Endothelial cell of umbilical vein (primary cell): ENCODE measurements around the gene ZNF423. TPM values are rescaled to one million over a fixed set of nuclear protein-coding genes. Genes with fewer than 3 reads are reported as not detected.

ENCODE experiments used
- BruUV-seq: library from RNA; stranded (reverse); fragments of 400-500 nt; replicated peaks from 2 replicates; lab custom pipeline; 2021; lab: Mats Ljungman, UMichigan
- CTCF ChIA-PET: fragments of 300-600, 350-600 bp; sonication (Branson Sonifier 250); formaldehyde crosslinking; loops from one replicate; lab custom pipeline; 2021; ENCODE audit warnings: antibody characterized with exemption, inconsistent platforms; lab: Charles Lee
- POLR2A ChIA-PET: fragments of 300-600, 350-600 bp; sonication (Branson Sonifier 250); formaldehyde crosslinking; loops from one replicate; lab custom pipeline; 2021; ENCODE audit warnings: antibody characterized with exemption, inconsistent platforms; lab: Charles Lee
- DNase-seq: peaks from one replicate; pipeline ENCODE4 v3.0.0-alpha.2; 2011; ENCODE audit warnings: low read depth, low spot score
- FAIRE-seq: peaks from 2 replicates; lab custom pipeline; 2011; peaks lifted over from hg19 to GRCh38; lab: Jason Lieb, UNC
- H2AFZ ChIP-seq: 2 replicates; pipeline ENCODE4 v1.6.0; 2012; ENCODE audit warnings: low read depth, low read length, control low read depth, inconsistent platforms
- H3K27ac ChIP-seq: 2 replicates; pipeline ENCODE4 v1.5.1; 2011; ENCODE audit warnings: low read depth, mild to moderate bottlenecking, control low read depth, low read length, moderate library complexity; ENCODE audit not compliant: insufficient read depth
- H3K27me3 ChIP-seq, 2 experiments: 2 replicates each; pipeline versions ENCODE4 v1.6.0 to v1.6.1; 2011; ENCODE audit warnings: low read length in 2 of 2, mixed read lengths in 1 of 2; ENCODE audit not compliant: control insufficient read depth in 2 of 2, insufficient read depth in 2 of 2
- H3K36me3 ChIP-seq, 2 experiments: 2 replicates in 1 of 2; 3 replicates in 1 of 2; pipeline ENCODE4 v1.5.1; 2011; ENCODE audit warnings: low read length in 2 of 2, mild to moderate bottlenecking in 1 of 2, moderate library complexity in 1 of 2; ENCODE audit not compliant: control insufficient read depth in 2 of 2, insufficient read depth in 2 of 2; ENCODE audit errors: extremely low read depth in 1 of 2
- H3K4me1 ChIP-seq: 3 replicates; pipeline ENCODE4 v1.5.1; 2011; ENCODE audit warnings: mild to moderate bottlenecking, low read length; ENCODE audit not compliant: control insufficient read depth, insufficient read depth; ENCODE audit errors: extremely low read depth
- H3K4me2 ChIP-seq: 2 replicates; pipeline ENCODE4 v1.6.1; 2011; ENCODE audit warnings: low read length, control low read depth, mixed read lengths; ENCODE audit not compliant: insufficient read depth
- H3K4me3 ChIP-seq, 3 experiments: fragments of 200-600 bp in 1 of 3; sonication (generic), shearing (Covaris generic) in 1 of 3; replicated peaks in 1 of 3; 2 replicates each; pipeline ENCODE4 v1.5.1; 2011 to 2016; ENCODE audit warnings: control low read depth in 3 of 3, low read length in 3 of 3, mild to moderate bottlenecking in 2 of 3, inconsistent platforms in 1 of 3, low read depth in 1 of 3, moderate library complexity in 1 of 3; ENCODE audit not compliant: insufficient read depth in 1 of 3
- H3K79me2 ChIP-seq: 2 replicates; pipeline ENCODE4 v1.6.0; 2012; ENCODE audit warnings: low read length, inconsistent platforms; ENCODE audit not compliant: control insufficient read depth, insufficient read depth
- H3K9ac ChIP-seq: replicated peaks from 2 replicates; pipeline ENCODE3; 2011; ENCODE audit warnings: low read length, control low read depth; ENCODE audit not compliant: insufficient read depth; ENCODE audit errors: extremely low read depth
- H3K9me1 ChIP-seq: replicated peaks from 3 replicates; pipeline ENCODE4 v1.6.0; 2011; ENCODE audit warnings: mild to moderate bottlenecking, low read length; ENCODE audit not compliant: control insufficient read depth, insufficient read depth; ENCODE audit errors: extremely low read depth
- H3K9me3 ChIP-seq: replicated peaks from 2 replicates; pipeline ENCODE4 v1.5.1; 2012; ENCODE audit warnings: low read length, inconsistent platforms; ENCODE audit not compliant: control insufficient read depth, insufficient read depth
- H4K20me1 ChIP-seq: replicated peaks from 2 replicates; pipeline ENCODE3; 2011; ENCODE audit warnings: mild to moderate bottlenecking, low read length; ENCODE audit not compliant: control insufficient read depth, insufficient read depth; ENCODE audit errors: extremely low read depth
- CTCF ChIP-seq, 2 donors: IDR thresholded peaks; 1 replicate in 1 of 2; 2 replicates in 1 of 2; pipeline ENCODE4 v1.5.1; 2011; ENCODE audit warnings: low read length in 2 of 2, mild to moderate bottlenecking in 2 of 2, moderate library complexity in 2 of 2, control low read depth in 1 of 2, inconsistent platforms in 1 of 2, low read depth in 1 of 2; ENCODE audit not compliant: insufficient read depth in 1 of 2; ENCODE audit errors: extremely low read depth in 1 of 2
- EZH2 ChIP-seq: IDR thresholded peaks from 2 replicates; pipeline ENCODE4 v1.6.1; 2012; ENCODE audit warnings: borderline replicate concordance, low read depth, mild to moderate bottlenecking, moderate library complexity, low read length, inconsistent platforms; ENCODE audit not compliant: severe bottlenecking
- FOS ChIP-seq: IDR thresholded peaks from 2 replicates; pipeline ENCODE4 v1.6.1; 2011; ENCODE audit warnings: mild to moderate bottlenecking, low read length, moderate library complexity, borderline replicate concordance; ENCODE audit not compliant: insufficient read depth
- GATA2 ChIP-seq: IDR thresholded peaks from 2 replicates; pipeline ENCODE4 v1.7.0; 2011; ENCODE audit warnings: low read depth, mild to moderate bottlenecking, moderate library complexity, mixed read lengths, low read length; ENCODE audit not compliant: insufficient read length, insufficient read depth
- JUN ChIP-seq: IDR thresholded peaks from 2 replicates; pipeline ENCODE4 v1.6.1; 2011; ENCODE audit warnings: borderline replicate concordance, low read depth; ENCODE audit not compliant: insufficient read length, insufficient read depth
- MAX ChIP-seq: IDR thresholded peaks from 2 replicates; pipeline ENCODE4 v1.6.1; 2011; ENCODE audit not compliant: insufficient read depth, insufficient read length
- MYC ChIP-seq: IDR thresholded peaks from one replicate; pipeline ENCODE4 v1.6.1; 2011; ENCODE audit warnings: mild to moderate bottlenecking, low read depth, low read length
- POLR2A ChIP-seq: IDR thresholded peaks from 2 replicates; pipeline ENCODE4 v1.6.1; 2012; ENCODE audit warnings: low read depth, mild to moderate bottlenecking, control low read depth, low read length
- POLR2AphosphoS5 ChIP-seq: IDR thresholded peaks from 2 replicates; pipeline ENCODE4 v1.6.1; 2012; ENCODE audit warnings: low read depth, mild to moderate bottlenecking, control low read depth, low read length, moderate library complexity; ENCODE audit not compliant: insufficient read depth
- dilution Hi-C: fragments of 300-500 bp; cut with MboI; formaldehyde crosslinking; loops from one replicate; pipeline ENCODE4 v1.15.0; 2019; ENCODE audit warnings: low sequenced_read_pairs; ENCODE audit not compliant: extremely low pct_ligation_motif_present
- intact Hi-C: fragments of 100-400 bp; cut with micrococcal nuclease; formaldehyde crosslinking; loops from one replicate; pipeline ENCODE4 v1.10.0; 2022
- polyA plus RNA-seq, 4 experiments: library from polyadenylated mRNA; depleted of rRNA in 3 of 4; stranded (reverse) in 3 of 4; unstranded in 1 of 4; fragments of >200 nt; gene quantifications; 2 replicates each; pipeline versions ENCODE4 v1.2.1 to v1.2.3, GENCODE V29; 2011 to 2012; ENCODE audit warnings: missing spikeins in 1 of 4
- total RNA-seq: library from RNA; stranded (reverse); gene quantifications from 2 replicates; pipeline ENCODE4 v1.2.3, GENCODE V29; 2021

The ZNF423 gene
- total and polyA plus RNA-seq, 2 donors (not counting 3 experiments of a cell fraction or from before 2014, with no cell fraction given) = 2.2 to 8.1 TPM

GRCh38 chr16:49462362-49462988, 393.4 kb downstream of the ZNF423 start:
- Histone ChIP-seq H3K4me3 (no peak overlapping the region), H3K9me3 (no peaks in the 10 kb centered on the region), H3K36me3 (no peaks in the 10 kb centered on the region), H3K27ac (no peak overlapping the region), H2AFZ (no peak overlapping the region), H3K27me3 (no peaks in the 10 kb centered on the region), H3K79me2 (no peaks in the 10 kb centered on the region), H3K4me1 (no peaks in the 10 kb centered on the region), H3K9me1 (no peaks in the 10 kb centered on the region), H3K9ac (no peak overlapping the region), H3K4me2 (no peak overlapping the region), H4K20me1 (no peaks in the 10 kb centered on the region)
- dilution Hi-C loops = no loop called here
- ChIA-PET CTCF (no interaction called here), POLR2A (no interaction called here)
- no peak for TF ChIP-seq MAX
- TF ChIP-seq POLR2AphosphoS5 = no peak
- no peak for TF ChIP-seq EZH2
- no peak for TF ChIP-seq POLR2A
- no peak for TF ChIP-seq CTCF (IDR thresholded peaks at IDR 0.05; ENCODE audit: extremely low read depth in 1 of 2, insufficient read depth in 1 of 2, low read depth in 1 of 2, low read length in 2 of 2)
- no peak for TF ChIP-seq FOS
- TF ChIP-seq JUN = no peak
- TF ChIP-seq GATA2 = no peak
- TF ChIP-seq MYC = no peak
- no TSS peak for BruUV-seq
- intact Hi-C loops = no loop called here
- DNase-seq (no peak), FAIRE-seq (no peak)
